ENCODE results near the gene CHST15.

The CHST15 gene

GRCh38 chr10:123997013-123997412, 96.4 kb downstream of the CHST15 start:
- Histone ChIP-seq H3K9me3 (no peaks in the 10 kb centered on the region), H3K27me3 (peaks cover 0 to 20% of the 10 kb centered on the region in 2 donors), H3K4me1 (peaks cover 0 to 23% (median 19%) of the 10 kb centered on the region in 4 donors), H3K27ac (no peak overlapping the region), H3K36me3 (no peaks in the 10 kb centered on the region), H3K4me3 (no peak overlapping the region)
- TF ChIP-seq CTCF (IDR thresholded peaks at IDR 0.05): no peak
- no peak for DNase-seq
- intact Hi-C loops (cut with DNase I; ENCODE audit: low total_unique reads): no loop called here

GRCh38 chr10:123996302-123996701, 97.1 kb downstream of the CHST15 start:
- peaks cover 0 to 30% (median 25%) of the 10 kb centered on the region in 4 donors for H3K4me1 ChIP-seq
- H3K27ac ChIP-seq: no peak overlapping the region
- no peaks in the 10 kb centered on the region for H3K36me3 ChIP-seq
- no peak overlapping the region for H3K4me3 ChIP-seq
- H3K9me3 ChIP-seq: no peaks in the 10 kb centered on the region
- DNase-seq: peak in 1 of 2 donors; percentile 37
- intact Hi-C loops (cut with DNase I; ENCODE audit: low total_unique reads): no loop called here
- TF ChIP-seq CTCF (IDR thresholded peaks at IDR 0.05): no peak
- H3K27me3 ChIP-seq: peaks cover 0 to 27% of the 10 kb centered on the region in 2 donors

GRCh38 chr10:123995461-123996131, 97.8 kb downstream of the CHST15 start:
- Histone ChIP-seq H3K36me3 (no peaks in the 10 kb centered on the region), H3K9me3 (no peaks in the 10 kb centered on the region), H3K4me1 (peaks cover 0 to 30% (median 25%) of the 10 kb centered on the region in 4 donors), H3K4me3 (peak overlapping the region; percentile 23 to 43), H3K27ac (peak overlapping the region; percentile 1 to 13), H3K27me3 (peaks cover 0 to 33% of the 10 kb centered on the region in 2 donors)
- intact Hi-C loops (cut with DNase I; ENCODE audit: low total_unique reads): loop anchor here (2.0 kb wide), 1 partner anchor 395 kb away; no protein-coding TSS in a partner anchor
- TF ChIP-seq CTCF (IDR thresholded peaks at IDR 0.05): peak; percentile 24 to 32
- peak in 1 of 2 donors; percentile 73 for DNase-seq

GRCh38 chr10:123995082-123995460, 98.3 kb downstream of the CHST15 start:
- intact Hi-C loops (cut with DNase I; ENCODE audit: low total_unique reads): loop anchor here (2.0 kb wide), 1 partner anchor 396 kb away; no protein-coding TSS in a partner anchor

GRCh38 chr10:123994417-123995081, 98.8 kb downstream of the CHST15 start:
- H3K27me3 ChIP-seq: peaks cover 0 to 42% of the 10 kb centered on the region in 2 donors
- DNase-seq: peak; percentile 69 to 87
- no peaks in the 10 kb centered on the region for H3K36me3 ChIP-seq
- H3K4me3 ChIP-seq: peak overlapping the region; percentile 23 to 43
- no peaks in the 10 kb centered on the region for H3K9me3 ChIP-seq
- peaks cover 0 to 30% (median 25%) of the 10 kb centered on the region in 4 donors for H3K4me1 ChIP-seq
- H3K27ac ChIP-seq: no peak overlapping the region
- intact Hi-C loops (cut with DNase I; ENCODE audit: low total_unique reads): loop anchor here (2.0 kb wide), 1 partner anchor 396 kb away; no protein-coding TSS in a partner anchor
- peak; percentile 99 for TF ChIP-seq CTCF (IDR thresholded peaks at IDR 0.05)

More at GRCh38 chr10:123995082-123995460, 98.3 kb downstream of the CHST15 start:
- peak overlapping the region; percentile 23 to 43 for H3K4me3 ChIP-seq
- peaks cover 0 to 36% of the 10 kb centered on the region in 2 donors for H3K27me3 ChIP-seq
- peak in 1 of 2 donors; percentile 66 for DNase-seq
- peak overlapping the region; percentile 1 to 13 for H3K27ac ChIP-seq
- peaks cover 0 to 30% (median 25%) of the 10 kb centered on the region in 4 donors for H3K4me1 ChIP-seq
- TF ChIP-seq CTCF (IDR thresholded peaks at IDR 0.05): no peak
- no peaks in the 10 kb centered on the region for H3K9me3 ChIP-seq
- no peaks in the 10 kb centered on the region for H3K36me3 ChIP-seq
